GM19468 (cell line): ENCODE data around the gene RHEBL1.

Experiments used
- ATAC-seq: cut with Tn5 transposase; IDR thresholded peaks from one replicate; pipeline ENCODE4 v1.9.1; 2021; ENCODE audit warnings: mild to moderate bottlenecking, moderate library complexity, moderate number of reproducible peaks; ENCODE audit not compliant: unreplicated experiment; ENCODE audit errors: extremely low read depth

Gene RHEBL1

DNA sequence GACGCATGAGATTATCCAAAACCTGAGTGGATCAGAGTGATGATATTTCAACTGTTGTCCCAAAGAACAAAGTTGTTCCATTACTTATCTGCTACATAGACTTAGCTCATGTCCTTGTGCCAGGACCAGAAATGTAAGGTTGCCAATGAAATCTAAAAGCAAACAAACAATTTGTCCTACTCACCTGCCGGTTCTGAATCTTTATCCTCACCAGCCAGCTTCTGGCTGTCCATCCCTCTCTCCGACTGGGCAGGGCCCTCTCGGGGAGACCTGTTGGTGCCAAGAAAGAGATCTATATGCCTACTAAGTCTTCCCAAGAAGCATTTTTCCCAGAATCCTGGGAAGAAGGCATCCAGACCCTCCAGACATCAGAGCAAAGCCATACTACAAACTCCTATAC is 14.7 kb downstream of the RHEBL1 start:
- ATAC-seq, result no peak

GRCh38 chr12:49054524-49054923 is 15.3 kb downstream of the RHEBL1 start:
- ATAC-seq, result no peak

DNA sequence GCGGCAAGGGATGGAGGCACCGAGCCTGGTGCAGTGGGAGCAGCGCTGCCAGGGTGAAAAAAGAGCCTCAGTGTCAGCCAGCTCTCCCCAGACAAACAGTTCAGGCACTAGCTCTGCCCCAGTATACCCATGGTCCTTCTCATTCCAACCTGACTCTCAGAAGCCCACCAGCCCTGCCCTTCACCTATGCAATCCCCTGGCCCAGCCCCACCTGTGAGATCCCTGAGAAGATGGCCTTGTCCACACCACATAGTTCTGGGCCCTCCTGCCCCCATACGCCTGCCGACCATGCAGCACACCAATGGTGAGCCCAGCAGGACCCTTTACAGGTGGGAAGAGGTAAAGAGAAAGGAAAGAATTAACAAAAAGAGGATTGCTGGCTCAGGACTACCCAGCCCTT is 15.7 kb downstream of the RHEBL1 start:
- no peak for ATAC-seq

DNA sequence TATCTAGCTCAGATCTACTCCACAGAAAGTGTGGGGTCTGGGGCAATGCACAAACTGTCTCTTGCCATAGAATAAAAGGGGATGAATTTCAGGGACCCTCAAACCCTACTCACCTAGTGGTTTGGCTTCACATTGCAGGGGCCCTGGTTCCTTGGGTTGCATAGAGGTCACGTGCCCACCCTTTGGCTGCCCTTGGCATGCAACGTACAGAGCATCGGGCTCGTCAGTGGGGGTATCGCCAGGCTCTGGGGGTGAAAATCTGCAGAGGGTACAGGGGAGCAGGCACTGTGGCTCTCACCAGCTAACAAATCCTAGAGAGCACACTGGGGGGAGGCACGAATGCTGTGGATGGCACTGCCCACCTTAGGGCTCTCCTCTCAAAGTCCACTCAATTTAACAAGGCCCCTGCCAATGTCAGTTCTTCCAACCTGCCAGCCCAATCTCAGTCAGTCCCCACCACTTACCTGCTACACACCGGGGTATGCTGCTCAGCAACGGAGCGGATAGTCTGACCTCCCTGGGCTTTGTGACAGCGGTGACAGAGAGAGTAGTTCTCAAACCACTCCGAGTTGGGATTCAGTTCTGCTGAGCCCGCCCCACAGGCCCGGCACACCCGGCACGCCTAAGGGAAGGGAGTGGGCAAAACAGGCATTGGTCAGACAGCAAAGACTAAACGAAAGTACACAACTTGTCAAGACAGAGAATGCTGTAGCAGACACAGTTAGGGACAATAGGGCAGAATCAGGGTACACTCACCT is 17.1 kb downstream of the RHEBL1 start:
- ATAC-seq, result no peak

DNA sequence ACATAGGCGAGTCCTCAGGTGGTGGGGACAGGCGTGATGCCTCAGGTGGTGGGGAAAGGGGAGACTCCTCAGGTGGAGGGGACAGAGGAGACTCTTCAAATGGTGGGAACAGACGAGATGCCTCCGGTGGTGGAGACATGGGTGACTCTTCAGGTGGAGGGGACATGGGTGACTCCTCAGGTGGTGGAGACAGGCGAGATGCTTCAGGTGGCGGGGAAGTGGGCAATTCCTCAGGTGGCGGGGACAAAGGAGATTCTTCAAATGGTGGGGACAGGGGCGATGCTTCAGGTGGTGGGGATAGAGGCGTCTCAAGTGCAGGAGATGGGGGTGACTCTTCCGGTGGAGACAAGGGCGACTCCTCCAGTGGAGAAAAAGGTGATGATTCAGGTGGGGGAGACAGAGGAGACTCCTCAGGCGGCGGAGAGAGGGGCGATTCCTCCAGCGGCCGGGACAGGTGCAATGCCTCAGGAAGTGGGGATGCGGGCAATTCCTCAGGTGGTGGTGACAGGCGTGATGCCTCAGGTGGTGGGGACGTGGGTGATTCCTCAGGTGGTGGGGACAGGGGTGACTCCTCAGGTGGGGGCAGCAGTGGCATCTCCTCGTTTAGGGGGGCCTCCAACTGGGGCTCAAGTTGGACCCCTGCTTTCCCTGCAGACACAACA is 17.9 kb downstream of the RHEBL1 start:
- no peak for ATAC-seq

DNA sequence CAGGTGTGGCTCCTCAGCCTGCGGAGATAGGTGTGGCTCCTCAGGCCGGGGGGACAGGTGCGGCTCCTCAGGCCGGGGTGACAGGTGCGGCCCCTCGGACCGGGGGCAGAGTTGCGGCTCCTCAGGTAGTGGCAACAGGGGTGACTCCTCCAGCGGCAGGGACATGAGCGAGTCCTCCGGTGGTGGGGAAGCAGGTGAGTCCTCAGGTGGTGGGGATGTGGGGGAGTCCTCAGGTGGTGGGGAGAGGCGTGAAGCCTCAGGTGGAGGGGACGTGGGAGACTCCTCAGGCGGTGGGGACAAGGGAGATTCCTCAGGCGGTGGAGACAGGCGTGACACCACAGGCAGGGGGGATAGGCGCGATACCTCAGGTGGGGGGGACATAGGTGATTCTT is 18.4 kb downstream of the RHEBL1 start:
- no peak for ATAC-seq

DNA sequence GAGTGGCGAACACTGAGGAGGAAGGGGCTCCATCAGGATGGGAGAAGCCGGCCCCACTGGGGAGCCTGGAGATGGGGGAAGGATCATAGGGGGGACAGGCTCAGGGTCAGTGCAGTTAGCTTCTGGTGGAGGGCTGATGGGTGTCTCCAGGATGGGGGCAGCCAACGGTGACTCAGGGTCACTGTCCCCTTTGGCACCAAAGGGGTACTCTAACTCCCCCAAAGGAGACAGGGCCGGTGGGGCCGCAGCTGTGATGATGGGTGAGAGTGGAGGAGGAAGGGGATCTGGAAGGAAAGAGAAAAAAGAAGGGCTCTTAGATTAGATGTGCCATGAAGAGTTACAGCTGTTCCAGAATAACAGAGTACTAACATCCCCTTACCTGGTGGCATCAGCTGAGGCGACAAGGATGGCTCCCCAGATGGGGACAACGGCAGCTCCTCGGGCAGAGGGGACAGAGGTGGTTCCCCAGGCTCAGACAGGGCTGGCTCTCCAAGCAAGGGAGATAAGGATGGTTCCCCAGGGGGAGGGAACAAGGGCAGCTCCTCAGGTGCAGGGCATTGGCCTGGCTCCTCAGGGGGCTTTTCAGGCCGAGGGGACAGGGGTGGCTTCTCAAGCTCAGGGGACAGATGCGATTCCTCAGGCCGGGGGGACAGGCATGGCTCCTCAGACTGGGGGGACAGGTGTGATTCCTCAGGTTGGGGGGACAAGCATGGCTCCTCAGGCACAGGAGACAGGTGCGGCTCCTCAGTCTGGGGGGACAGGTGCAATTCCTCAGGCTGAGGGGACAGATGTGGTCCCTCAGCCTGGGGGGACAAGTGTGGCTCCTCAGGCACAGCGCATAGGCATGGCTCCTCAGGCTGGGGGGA is 19.0 kb downstream of the RHEBL1 start:
- no peak for ATAC-seq

GRCh38 chr12:49049566-49050224 is 20.1 kb downstream of the RHEBL1 start:
- no peak for ATAC-seq

DNA sequence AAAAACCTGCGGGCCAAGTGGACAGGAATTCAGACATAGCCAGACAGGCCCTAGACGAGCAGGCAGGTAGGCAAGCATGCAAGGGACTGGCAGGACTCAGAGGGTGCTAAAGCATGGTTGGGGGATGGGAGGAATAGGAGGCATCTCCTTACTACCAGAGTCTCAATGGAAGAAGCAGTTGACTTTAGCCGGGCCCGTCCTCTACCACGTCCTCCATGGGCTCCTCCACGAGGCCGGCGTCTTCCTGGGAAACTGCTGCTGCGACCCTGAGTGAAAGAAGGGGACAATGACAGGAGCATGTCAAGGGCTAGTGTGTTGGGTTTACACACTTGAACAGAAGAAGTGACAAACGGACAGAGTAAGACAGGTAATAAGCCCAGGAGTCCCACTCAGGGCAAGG is 20.8 kb downstream of the RHEBL1 start:
- no peak for ATAC-seq

DNA sequence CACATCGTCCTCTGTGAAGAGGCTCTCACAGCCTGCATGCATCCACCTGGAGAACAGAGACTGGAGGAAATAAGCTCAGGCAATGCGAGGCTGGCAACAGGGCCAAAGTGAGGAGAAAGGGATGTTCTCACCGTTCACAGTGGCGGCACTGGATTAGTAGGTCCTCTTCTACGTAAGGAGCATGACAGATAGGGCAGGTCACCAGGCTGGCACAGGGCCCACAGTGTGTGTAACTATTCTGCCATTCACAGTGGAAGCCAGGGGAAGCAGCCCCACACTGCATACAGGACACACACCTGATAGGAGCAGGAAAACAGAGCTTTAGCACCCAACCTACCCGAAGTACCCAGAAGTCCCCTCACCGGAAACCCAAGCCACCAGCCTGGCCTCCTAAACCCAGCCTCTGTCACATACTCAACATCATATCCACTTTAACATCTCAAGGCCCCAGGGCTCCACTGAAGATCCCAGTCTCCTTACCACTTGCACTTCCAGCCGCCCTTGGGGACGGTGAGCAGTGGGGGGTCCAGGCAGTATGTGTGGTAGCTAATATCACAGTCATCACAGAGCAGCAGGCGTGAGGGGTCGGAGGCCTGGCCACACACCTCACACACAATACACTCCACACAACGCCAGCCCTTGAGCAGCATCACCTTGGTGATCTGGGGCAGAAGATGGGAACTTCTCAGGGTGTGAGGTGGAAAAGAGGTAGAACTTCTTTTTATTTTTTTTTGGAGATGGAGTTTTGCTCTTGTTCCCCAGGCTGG is 23.5 kb downstream of the RHEBL1 start:
- no peak for ATAC-seq

- ATAC-seq, result no peak
These were observed 25.1 kb downstream of the RHEBL1 start for GRCh38 chr12:49044660-49045059.

GRCh38 chr12:49043856-49044258 is 25.9 kb downstream of the RHEBL1 start:
- no peak for ATAC-seq

- no peak for ATAC-seq
These were observed 26.5 kb downstream of the RHEBL1 start for GRCh38 chr12:49043241-49043640.

- ATAC-seq, result no peak
These were observed 27.8 kb downstream of the RHEBL1 start for GRCh38 chr12:49041881-49042484.

DNA sequence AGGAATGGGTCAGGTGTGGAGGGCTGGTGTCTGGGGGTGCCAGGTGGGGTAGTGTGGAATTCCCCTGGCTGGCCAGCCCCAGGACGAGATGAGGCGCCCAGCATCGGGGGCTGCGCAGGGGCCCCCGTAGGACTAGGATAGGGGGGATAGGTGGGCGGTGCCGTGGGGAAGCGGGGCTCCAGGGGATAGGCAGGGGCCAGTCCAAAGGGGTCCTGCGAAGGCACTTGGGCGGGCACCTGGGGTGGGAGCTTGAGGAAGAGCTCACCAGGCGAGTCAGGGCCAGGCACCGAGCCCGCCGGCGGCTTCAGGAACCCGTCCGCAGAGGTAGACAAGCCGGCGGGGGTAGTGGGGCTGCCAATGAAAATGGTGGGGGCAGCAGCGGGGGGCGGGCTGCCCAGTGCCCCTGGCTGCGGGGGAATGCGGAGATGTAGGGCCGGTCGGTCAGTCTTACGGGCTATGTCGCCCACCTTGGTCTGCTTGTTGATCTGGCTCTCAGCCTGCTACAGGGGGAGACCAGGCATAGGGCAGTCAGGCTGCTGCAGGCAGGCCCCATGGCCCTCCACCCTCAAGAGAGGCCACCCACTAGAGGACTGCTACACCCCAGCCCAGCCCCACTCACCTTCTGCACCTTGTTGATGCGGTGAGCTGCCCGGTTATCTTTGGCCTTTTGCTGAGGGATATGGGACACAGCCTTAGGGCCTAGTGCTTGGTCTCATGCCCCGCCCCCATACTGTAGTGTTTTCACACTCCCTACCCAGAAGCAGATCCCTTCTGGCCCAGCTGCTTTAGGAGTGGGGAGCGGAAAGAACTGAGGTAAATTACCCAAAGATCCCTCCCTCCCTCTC is 28.5 kb downstream of the RHEBL1 start:
- ATAC-seq, result no peak

GRCh38 chr12:49040364-49040855 is 29.4 kb downstream of the RHEBL1 start:
- ATAC-seq, result no peak

- no peak for ATAC-seq
These were observed 30.1 kb downstream of the RHEBL1 start for GRCh38 chr12:49039421-49040363.
